Renal pelvis (tissue), 4 donors: ENCODE results near the gene TMPRSS7. TPM values are rescaled to one million over a fixed set of nuclear protein-coding genes. Genes with fewer than 3 reads are reported as not detected.
A peak's percentile ranks its signal among the peaks of the same experiment; 100 is the strongest.
"Not testable (repeated sequence)": the region's sequence is repeated elsewhere in the genome, so short reads cannot be mapped to it uniquely, and the experiment has no call there.

Experiments
- DNase-seq: peaks from one replicate; pipeline ENCODE4 v3.0.0-alpha.2; 2013
- polyA plus RNA-seq, 3 donors: library from polyadenylated mRNA; unstranded; fragments of 120-200 nt; gene quantifications; one replicate each; pipeline ENCODE4 v1.2.1, GENCODE V29; 2013; ENCODE audit not compliant: insufficient read length in 3 of 3

The TMPRSS7 gene
- polyA plus RNA-seq, 3 donors = 0.03 to 0.06 TPM; not detected in 1

DNA sequence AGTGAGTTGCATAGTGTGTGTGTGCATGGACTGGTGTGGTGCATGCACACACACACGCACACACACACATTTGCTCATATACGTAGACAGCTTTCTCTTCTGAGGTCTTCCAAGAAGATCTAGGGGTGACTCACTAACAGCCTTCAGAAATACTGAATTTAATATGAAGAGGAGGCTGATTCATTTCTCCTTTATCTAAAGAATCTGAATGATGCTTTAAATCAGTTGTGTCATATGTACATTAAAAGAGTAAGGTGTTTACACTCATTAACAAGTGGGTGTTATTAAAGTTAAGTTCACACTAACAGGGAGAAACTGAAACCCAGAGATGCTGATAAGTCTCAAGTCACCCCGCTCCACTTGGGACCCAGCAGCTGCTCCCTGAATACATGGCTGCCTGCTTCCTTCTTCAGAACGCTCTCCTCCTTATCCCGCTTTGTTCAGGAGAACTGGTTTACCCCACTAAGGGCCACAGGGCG, 22.0 kb downstream of the TMPRSS7 start:
- DNase-seq = no peak

DNA sequence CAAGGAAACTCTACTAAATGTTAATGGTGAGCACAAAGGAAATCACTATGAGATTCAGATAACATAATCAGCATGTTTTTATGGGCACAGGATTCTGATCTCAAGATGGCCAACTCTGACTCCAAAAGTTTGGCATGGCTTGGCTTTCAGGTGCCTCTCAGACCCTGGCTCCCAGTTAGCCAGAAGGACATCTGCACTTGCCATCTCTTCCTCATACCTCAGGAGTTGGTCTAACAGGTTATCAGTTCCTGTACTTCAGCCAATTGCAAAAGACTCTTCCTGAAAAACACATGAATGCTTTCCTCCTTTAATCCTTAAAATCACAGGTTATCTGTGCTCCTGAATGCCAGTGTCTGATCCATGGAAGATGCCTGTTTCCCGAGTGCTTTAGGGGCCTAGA, 25.0 kb downstream of the TMPRSS7 start:
- no peak for DNase-seq

DNA sequence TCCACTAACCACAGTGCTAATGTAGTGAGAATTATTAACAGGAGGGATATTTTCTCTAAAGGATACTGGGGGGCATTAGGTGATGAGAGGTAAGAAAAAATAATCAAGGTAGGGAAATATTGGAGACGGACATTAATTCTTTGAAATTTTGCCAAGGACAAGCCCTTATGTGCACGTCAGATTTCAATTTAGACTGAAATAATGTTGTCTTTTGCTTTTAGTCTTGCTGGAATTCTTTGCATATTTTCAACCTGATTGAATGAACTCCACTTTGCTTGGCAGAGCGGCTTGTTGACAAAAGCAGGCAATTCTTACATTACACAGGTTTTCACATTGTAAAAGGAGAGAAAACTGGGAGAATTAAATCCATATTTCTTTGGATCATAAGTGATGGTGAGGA, 26.6 kb downstream of the TMPRSS7 start:
- DNase-seq = no peak

DNA sequence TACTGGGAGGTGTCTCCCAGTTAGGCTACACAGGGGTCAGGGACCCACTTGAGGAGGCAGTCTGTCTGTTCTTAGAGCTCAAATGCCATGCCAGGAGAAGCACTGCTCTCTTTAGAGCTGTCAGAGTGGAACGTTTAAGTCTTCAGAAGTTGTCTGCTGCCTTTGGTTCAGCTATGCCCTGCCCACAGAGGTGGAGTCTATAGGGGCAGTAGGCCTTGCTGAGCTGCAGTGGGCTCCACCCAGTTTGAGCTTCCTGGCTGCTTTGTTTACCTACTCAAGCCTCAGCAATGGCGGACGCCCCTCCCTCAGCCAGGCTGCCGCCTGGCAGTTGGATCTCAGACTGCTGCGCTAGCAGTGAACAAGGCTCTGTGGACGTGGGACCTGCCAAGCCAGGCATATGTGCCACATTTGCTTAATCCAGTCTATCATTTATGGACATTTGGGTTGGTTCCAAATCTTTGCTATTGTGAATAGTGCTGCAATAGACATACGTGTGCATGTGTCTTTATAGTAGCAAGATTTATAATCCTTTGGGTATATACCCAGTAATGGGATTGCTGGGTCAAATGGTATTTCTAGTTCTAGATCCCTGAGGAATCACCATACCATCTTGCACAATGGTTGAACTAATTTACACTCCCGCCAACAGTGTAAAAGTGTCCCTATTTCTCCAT, 38.0 kb downstream of the TMPRSS7 start:
- not testable (repeated sequence) for DNase-seq

DNA sequence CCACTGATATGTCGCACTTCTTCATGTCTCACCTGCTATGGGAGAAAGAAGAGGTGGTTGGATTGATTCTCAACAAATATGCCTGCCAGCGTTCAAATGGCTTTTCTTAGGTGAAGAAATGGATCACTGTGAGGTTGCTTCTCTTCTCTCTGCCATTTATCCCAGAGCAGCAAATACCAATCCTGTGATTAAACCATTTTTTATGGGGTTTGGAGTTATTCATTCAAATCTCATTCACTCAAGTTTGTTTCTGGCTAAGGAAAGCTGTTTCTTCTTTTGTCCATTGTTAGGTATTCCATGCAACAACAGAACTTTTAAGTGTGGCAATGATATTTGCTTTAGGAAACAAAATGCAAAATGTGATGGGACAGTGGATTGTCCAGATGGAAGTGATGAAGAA, 39.5 kb downstream of the TMPRSS7 start:
- no peak for DNase-seq

DNA sequence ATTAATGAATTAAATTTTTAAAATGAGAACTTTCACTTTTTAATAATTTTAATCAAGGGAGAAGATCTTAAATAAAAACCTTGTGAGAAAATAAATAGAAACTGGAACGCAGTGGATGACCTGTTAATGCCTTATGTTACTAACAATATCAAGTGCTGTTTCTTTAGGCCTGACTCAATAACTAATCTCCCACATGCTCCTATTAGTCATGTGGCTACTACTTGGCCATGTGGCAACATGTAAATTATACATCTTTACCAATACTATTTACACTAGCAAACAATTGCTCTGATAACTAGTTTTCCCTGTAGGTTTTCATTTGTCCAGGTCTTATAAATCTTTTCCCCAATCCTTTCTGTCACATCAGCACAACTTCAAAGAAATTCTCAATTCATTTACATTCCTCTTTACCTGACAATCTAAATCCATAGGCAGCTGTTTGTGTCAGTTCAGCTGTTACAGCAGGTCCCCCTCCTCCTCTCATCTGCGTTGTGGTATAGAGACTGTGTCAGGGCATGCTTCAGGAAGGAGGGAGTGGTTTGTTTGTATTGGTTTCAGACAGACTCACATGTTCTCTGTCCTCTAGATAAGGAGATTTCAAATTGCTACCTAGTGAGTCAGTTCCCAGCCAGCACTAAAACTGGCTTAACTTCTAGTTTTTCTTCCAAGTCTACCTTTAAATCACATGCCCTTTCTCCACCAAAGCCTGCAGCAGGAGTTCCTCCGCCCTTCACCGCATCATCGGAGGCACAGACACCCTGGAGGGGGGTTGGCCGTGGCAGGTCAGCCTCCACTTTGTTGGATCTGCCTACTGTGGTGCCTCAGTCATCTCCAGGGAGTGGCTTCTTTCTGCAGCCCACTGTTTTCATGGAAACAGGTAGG, 40.3 kb downstream of the TMPRSS7 start:
- DNase-seq = no peak

DNA sequence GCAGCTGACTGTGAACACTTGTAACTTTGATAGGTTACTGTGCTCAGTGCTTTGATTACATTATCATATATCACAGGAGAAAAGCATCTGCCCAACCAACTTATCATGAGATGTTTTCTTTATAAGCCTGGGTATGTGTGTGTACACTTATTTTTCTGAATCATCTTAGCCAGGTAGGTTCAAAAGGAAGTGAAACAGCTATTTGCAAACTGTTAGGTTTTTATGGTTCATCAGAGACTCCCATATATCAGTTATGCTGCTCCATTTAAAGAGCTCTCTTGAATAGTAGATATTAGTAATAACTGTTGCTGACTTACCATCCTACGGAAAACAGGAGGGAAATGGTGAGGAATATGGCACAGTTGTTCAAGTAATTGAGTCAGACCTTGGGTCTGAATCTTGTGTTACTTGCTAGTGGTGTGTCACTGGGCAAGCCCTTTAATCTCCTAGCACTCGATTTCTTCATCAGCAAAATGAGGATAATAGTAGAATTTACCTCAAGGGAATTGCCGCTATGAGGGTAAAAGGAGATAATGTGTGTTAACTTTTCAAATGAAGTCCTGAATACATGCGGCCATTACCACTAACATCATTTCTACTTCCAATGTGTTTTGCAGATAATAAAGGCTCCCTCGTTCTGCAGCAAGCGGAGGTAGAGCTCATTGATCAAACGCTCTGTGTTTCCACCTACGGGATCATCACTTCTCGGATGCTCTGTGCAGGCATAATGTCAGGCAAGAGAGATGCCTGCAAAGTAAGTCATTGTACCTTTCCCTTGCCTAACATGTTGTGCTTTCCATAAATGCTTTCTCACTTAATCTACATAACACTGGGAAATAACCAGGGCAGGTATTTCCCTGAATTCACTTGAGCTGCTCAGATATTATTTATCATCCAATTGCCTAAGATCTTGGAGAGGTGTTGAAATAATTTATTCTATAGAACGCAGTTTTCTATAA, 43.9 kb downstream of the TMPRSS7 start:
- DNase-seq = no peak

DNA sequence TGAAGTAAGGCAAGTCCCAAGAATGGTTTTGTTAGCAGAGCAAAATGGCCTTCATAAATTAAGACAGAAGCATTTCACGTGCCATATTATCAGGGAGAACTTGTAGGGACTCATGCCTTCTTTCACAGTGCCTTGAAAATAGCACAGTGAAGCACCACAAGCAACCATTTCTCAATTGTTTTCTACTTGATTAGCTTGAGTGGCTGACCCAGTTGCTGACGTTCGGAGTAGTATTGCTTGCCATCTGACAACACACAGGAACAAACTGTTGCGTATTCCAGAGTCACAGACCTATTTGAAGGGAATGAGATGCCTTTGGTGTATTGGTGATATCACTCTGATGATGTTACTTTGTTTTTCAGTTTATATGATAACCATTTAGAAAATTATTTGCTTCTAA, 48.7 kb downstream of the TMPRSS7 start:
- no peak for DNase-seq

DNA sequence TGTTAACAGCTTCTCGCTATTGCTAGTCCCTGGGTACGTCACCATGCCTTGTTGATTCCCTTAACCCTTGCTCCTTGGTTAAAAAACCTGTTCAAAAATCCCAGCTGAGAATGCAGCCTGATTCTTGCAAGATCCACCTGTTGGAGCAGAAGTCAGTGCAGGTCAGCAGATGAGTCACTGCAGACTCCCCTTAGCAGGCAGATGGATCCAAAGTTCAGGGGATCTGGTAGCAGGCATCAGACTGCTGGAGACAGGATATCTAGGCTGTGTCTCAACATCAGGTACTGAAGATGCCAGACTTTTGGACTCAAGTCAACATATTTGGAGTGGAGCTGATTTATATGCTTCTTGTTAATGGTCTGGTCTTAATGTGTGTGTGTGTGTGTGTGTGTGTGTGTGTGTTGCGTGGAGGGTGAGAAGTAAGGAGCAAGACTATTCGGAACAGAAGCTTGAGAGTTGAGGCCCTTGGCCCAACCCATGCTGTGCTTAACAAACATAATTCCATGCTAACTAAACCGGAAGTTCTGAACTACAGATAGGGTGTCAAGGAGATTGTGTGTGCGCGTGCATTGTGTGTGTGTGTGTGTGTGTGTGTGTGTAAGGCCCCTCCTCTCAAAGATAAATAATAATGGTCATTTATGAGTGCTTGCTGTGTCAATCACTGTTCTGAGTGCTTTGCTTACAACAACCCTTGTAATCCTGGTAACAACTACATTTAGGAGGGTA, 50.6 kb downstream of the TMPRSS7 start:
- no peak for DNase-seq

DNA sequence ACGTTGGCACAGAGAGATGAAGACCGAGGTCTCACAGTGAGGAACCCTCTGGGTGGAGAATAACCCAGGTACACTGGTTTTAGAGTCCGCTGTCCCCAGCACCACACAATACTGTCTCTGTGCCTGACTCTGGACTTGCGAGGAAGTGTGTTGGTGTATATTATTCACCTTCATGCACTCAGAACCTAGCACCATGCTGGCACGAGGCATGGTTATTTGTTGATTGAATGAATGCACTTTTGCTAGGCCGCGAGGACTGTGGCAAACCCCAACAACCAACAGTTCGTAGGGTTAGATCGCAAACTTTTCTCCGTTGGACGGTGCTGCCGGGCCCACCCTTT, 51.2 kb downstream of the TMPRSS7 start:
- DNase-seq = no peak

DNA sequence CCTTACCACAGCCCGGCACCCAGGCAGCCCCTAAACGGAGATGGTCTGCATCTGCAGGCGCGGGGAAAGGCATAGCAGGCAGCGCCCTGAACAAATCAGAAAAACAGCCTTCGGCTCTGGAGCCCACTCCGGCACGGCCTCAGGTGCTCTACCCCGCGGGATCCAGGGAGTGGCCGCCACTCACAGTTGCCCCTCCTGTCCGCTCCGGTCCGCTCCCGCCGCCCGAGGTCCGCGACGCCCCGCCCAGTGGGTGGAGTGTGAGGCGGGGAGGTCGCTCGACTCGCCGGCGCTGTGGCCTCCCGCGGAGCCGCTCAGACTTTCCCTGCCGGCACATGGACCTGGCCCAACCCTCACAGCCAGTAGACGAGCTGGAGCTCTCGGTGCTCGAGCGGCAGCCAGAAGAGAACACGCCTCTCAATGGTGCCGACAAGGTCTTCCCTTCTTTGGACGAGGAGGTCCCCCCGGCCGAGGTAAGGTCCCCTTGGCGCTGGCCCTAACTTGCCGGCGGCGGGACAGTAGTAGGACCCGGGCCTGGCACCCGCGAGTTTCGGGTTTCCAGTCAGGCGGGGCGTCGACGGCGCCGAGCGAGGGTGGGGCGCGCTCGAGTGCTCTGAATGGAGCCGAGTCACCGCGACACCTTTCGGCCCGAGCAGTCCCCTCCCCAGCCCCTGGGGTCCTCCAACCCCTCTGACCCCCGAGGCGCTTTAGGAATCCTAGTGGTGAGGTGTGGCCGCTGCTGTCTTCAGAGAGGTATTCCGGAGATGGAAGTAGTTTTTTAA, 51.7 kb downstream of the TMPRSS7 start, which contains the start of gene C3orf52:
C3orf52 (plus strand) TSS at position 314 of the 779 bp plus-strand sequence; CDS start at position 333, 19 bp downstream.
- DNase-seq = peak; percentile 81

DNA sequence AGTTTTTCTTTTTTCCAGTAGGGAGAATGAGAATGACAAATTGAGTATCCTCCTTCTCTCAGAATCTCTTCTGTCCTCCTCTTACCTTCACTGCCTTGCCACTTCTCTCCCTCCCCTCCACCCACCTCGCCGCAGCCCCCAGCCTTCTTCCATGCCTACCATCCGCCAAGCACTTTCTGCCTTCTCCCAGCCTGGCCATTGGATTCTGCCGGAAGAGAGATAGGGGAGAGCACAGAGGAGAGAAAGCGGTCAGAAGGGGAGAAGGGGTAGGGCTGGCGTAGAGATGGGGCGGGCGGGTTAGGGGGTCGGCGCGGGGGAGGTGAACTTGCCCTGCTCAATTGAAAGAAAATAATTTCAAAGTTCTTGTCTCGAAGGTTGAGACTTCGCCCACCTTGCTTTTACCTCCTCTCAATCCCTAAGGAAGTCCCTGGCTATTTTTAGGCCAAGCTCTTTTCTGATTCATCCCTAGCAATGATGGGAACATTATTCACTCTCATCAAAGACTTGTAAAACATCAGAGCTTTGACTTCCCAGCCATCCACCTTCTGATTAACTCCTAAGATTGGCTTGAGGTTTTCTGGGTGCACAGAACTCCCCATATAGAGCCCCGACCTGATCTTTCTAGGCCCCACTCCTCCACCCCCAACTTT, 52.5 kb downstream of the TMPRSS7 start:
- DNase-seq = no peak

DNA sequence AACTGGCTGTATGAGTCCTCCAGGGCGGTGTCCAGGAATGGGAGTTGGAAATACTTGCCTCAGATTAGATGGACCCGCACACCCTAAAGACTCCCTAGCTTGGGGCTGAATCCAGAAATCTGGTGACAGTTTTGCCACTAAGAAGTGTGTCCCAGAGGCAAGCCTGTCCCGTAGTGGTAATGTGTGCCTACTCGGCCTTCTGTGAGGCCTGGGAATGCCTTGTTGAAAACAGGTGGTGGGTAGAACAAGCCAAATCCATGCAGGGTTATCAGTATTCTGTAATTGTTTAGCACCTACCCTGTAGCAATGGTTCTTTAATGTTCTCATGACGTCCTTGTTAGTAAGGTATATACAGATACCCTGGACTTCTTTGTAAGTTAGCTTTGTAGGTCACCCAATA, 53.2 kb downstream of the TMPRSS7 start:
- no peak for DNase-seq

DNA sequence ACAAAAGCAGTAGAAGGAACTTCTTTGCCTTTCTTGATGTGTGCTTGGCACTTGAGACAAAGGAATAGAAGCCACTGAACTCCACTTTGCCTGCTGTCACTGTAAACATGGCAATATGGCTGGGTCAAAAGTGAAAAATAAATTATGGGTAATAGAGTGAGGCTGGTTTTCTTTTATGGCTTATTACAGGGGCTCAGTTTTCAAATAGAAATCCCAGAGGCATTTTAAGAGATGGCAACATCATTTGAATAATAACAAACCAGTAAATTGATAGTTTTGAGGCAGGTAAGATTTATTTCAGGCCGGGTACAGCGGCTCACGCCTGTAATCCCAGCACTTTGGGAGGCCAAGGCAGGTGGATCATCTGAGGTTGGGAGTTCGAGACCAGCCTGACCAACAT, 54.4 kb downstream of the TMPRSS7 start:
- no peak for DNase-seq

DNA sequence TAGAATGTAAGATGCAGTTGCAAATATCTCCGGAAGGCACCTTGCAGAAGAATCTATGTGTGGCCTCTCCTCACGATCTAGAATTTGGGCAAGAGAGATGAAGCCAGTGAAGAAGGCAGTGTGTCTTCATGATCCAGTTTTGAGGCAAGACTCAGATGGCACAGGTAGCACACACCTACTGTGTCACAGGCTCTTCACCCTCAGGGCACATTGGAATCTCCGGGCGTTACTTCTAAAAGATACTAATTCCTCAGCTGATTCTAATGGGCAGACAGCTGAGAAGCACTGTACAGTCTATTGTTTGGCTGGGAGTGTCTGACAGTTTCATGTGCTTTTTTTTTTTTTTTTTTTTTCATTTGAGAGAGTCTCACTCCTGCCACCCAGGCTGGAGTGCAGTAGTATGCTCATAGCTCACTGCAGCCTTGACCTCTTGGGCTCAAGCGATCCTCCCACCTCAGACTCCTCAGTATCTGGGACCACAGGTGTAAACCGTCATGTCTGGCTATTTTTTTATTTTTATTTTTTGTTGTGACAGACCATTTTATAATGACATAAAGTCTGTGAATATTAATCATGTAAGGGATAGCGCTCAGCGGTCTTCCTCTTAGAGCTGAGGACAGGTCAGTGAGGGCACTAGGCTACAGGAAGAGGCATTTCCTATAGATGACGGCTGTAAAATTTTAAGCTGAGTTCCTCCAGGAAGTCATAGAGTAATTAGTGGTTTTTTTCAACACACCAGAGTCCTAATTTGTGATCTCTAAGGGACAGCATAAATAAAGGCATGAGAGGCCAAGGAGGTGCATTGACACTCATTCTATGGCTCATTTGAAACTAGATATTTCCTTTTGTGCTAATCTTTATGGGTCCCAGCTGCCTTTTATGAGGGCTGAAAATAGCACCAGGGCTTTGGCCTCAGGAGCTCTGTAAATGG, 55.7 kb downstream of the TMPRSS7 start:
- DNase-seq = no peak

DNA sequence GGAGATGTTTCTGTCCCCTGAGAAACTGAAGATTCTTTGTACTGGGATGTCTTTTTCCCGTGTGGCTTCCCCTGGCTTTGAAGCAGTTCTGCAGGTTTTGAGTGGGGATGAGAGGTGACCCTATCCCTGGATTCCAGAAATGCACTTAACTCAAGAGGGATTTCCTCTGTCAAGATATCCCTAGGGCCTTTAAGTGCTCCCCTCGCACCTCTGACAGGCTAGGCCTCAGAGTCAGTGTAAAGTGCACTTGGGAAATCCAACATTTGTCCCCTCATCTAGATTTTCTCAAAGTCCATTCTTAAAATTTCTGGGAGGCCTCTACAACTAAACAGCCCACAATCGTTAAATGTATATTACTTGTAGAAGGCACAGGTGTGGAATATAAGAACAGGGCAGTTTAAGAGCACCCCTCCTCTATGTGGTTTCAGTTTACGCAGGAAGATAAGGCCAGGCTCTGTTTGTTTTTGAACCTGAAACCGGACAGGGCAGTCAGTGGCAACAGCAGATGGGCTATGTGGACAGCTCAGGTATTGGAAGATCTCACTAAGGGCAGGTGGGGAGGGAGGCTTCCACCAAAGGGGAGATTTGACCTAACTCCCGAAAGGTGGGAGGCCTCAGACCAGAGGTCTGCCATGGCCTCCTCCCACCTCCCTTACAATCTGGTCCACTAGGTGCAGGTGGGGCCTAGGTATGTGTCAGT, 56.5 kb downstream of the TMPRSS7 start:
- no peak for DNase-seq

DNA sequence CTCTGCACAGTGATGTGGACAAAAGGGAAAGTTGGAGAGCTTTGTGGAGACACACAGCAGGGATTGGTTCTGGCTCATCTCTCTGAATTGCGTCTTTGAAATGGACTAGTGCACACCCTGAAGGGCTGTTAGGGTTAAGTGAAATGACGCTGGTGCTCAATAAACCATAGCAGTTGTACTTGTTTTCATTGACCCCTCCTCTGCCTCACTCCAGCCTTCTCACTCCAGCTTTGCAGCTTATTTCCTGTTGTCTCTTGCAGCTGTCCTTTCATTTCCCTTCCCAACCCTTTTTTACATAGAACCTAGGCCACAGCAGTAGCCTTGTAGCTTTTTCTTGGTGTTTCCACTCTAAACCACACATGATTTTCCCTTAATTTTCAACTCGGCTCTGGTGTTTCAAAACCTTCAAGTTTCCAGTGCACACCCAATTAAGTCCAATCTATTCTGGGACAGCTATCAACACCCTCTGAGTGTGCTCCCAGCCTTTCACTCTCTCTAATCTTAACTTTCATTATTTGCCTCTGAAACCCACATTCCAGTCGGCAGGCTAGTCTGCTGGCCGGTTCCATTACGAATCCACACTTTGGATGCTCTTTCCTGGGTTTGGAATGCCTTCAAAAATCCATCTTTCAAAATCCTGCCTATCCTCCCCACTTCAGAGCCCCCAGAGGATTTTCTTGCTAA, 58.1 kb downstream of the TMPRSS7 start:
- no peak for DNase-seq

DNA sequence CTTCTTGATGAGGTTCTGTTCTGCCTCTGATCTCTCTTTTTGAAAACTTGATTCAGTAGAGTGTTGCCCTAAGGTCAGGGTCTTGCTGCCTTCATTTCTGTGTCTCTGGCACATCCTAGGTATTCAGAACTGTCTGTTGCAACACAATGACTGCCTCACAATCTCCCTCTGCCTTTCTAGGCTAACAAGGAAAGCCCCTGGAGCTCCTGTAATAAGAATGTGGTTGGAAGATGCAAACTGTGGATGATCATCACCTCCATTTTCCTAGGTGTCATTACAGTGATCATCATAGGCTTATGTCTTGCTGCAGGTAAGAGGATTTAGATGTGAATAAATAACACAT, 58.6 kb downstream of the TMPRSS7 start:
- no peak for DNase-seq
